Calu3 (cell line): ENCODE results near the gene DCDC2C. TPM values are rescaled to one million over a fixed set of nuclear protein-coding genes. Genes with fewer than 3 reads are reported as not detected.

Experiments
- Bru-seq: library from RNA; stranded (reverse); fragments of 400-500 nt; gene quantifications from one replicate; lab custom pipeline; 2021; lab: Mats Ljungman, UMichigan
- BruChase-seq, 2 experiments: library from RNA; stranded (reverse); fragments of 400-500 nt; gene quantifications; one replicate each; lab custom pipeline; 2021; lab: Mats Ljungman, UMichigan
- BruUV-seq: library from RNA; stranded (reverse); fragments of 400-500 nt; replicated peaks from 2 replicates; lab custom pipeline; 2021; lab: Mats Ljungman, UMichigan
- CTCF ChIA-PET: fragments of 300-600 bp; sonication (Branson Sonifier 250); formaldehyde crosslinking; loops from one replicate; lab custom pipeline; 2022; ENCODE audit warnings: antibody characterized with exemption; lab: Charles Lee
- DNase-seq: peaks from one replicate; pipeline ENCODE4 v3.0.0; 2022
- H3K27ac Mint-ChIP-seq: one replicate; pipeline ENCODE4 v1.8.0; 2022; ENCODE audit warnings: mixed read lengths; ENCODE audit not compliant: unreplicated experiment
- H3K27me3 Mint-ChIP-seq: one replicate; pipeline ENCODE4 v1.8.0; 2022; ENCODE audit warnings: mixed read lengths; ENCODE audit not compliant: unreplicated experiment
- H3K36me3 Mint-ChIP-seq: one replicate; pipeline ENCODE4 v1.8.0; 2022; ENCODE audit warnings: mild to moderate bottlenecking, moderate library complexity, mixed read lengths; ENCODE audit not compliant: insufficient read depth, unreplicated experiment
- H3K4me1 Mint-ChIP-seq: one replicate; pipeline ENCODE4 v1.8.0; 2022; ENCODE audit warnings: mild to moderate bottlenecking, low read depth, mixed read lengths; ENCODE audit not compliant: unreplicated experiment
- H3K4me3 Mint-ChIP-seq: one replicate; pipeline ENCODE4 v1.8.0; 2022; ENCODE audit warnings: mild to moderate bottlenecking, low read depth, moderate library complexity, mixed read lengths; ENCODE audit not compliant: unreplicated experiment
- H3K9me3 Mint-ChIP-seq: one replicate; pipeline ENCODE4 v1.8.0; 2022; ENCODE audit warnings: low read depth, mixed read lengths; ENCODE audit not compliant: unreplicated experiment
- CTCF ChIP-seq: fragments of 200-600 bp; IDR thresholded peaks from one replicate; pipeline ENCODE4 v1.8.0; 2022; ENCODE audit warnings: antibody characterized with exemption; ENCODE audit not compliant: unreplicated experiment
- intact Hi-C: fragments of 100-400 bp; cut with micrococcal nuclease; formaldehyde crosslinking; loops from one replicate; pipeline ENCODE4 v1.10.0; 2022; ENCODE audit not compliant: unreplicated experiment
- long read RNA-seq: library from polyadenylated mRNA; stranded (forward); transcript quantifications from one replicate; pipeline ENCODE4 v2.0.0, GENCODE V29; 2022
- total RNA-seq: library from RNA; stranded (reverse); gene quantifications from 2 replicates; pipeline ENCODE4 v1.2.3, GENCODE V29; 2022

DCDC2C gene
- not detected in 2 replicates for total RNA-seq
- Bru-seq, nascent RNA, result percentile 3 among the genes with signal in this experiment
- BruChase-seq, experiment 1, labeled RNA remaining after a 6-hour chase, result percentile 5 among the genes with signal in this experiment
- BruChase-seq, experiment 2, labeled RNA remaining after a 2-hour chase, result percentile 7 among the genes with signal in this experiment
- long read RNA-seq, result 0 reads

- H3K4me3 Mint-ChIP-seq, result no peak within 1 kb of the TSS
Measured at GRCh38 chr2:3703236-3703756, at the start of gene DCDC2C. Gene DCDC2C, plus strand, starts transcription at chr2:3703575. Its CDS starts 177 bp downstream, at chr2:3703752.

GRCh38 chr2:3654011-3654410, 49.4 kb upstream of the DCDC2C start:
- no peak overlapping the region for H3K27ac Mint-ChIP-seq
- H3K27me3 Mint-ChIP-seq, result peaks cover 36% of the 10 kb centered on the region
- H3K36me3 Mint-ChIP-seq, result peaks cover 11% of the 10 kb centered on the region
- no peak for TF ChIP-seq CTCF
- DNase-seq, result no peak
- H3K9me3 Mint-ChIP-seq, result no peaks in the 10 kb centered on the region
- intact Hi-C loops, result loop anchor here (5.0 kb wide), 1 partner anchor 77 kb away; the partner anchor contains the start of gene RPS7
- no peak overlapping the region for H3K4me3 Mint-ChIP-seq
- BruUV-seq, result no TSS peak
- peaks cover 15% of the 10 kb centered on the region for H3K4me1 Mint-ChIP-seq
- CTCF ChIA-PET, result no interaction called here

More at GRCh38 chr2:3703236-3703756, at the start of gene DCDC2C:
- no peaks in the 10 kb centered on the region for H3K9me3 Mint-ChIP-seq
- CTCF ChIA-PET, result interaction anchor here (0.5 kb wide), 1 partner anchor 961 kb away, joined by 4 read pairs; no protein-coding TSS in a partner anchor
- H3K36me3 Mint-ChIP-seq, result no peaks in the 10 kb centered on the region
- no peak within 1 kb of the TSS for H3K27ac Mint-ChIP-seq
- intact Hi-C loops, result no loop called here
- TF ChIP-seq CTCF, result no peak
- H3K4me1 Mint-ChIP-seq, result no peaks in the 10 kb centered on the region
- DNase-seq, result no peak
- BruUV-seq, result no TSS peak
- peaks cover 4% of the 10 kb centered on the region for H3K27me3 Mint-ChIP-seq

- no peaks in the 10 kb centered on the region for H3K9me3 Mint-ChIP-seq
- H3K27me3 Mint-ChIP-seq, result peaks cover 36% of the 10 kb centered on the region
- peaks cover 15% of the 10 kb centered on the region for H3K4me1 Mint-ChIP-seq
- CTCF ChIA-PET, result interaction anchor here (0.6 kb wide), 1 partner anchor 58 kb away, joined by 3 read pairs; no protein-coding TSS in a partner anchor
- no TSS peak for BruUV-seq
- no peak overlapping the region for H3K27ac Mint-ChIP-seq
- DNase-seq, result no peak
- H3K36me3 Mint-ChIP-seq, result peaks cover 11% of the 10 kb centered on the region
- no peak for TF ChIP-seq CTCF
- H3K4me3 Mint-ChIP-seq, result no peak overlapping the region
- intact Hi-C loops, result loop anchor here (5.0 kb wide), 1 partner anchor 77 kb away; the partner anchor contains the start of gene RPS7
Measured at GRCh38 chr2:3654531-3655225, 48.7 kb upstream of the DCDC2C start.

- Mint-ChIP-seq H3K4me3 (no peak overlapping the region), H3K27ac (no peak overlapping the region), H3K27me3 (peaks cover 28% of the 10 kb centered on the region), H3K4me1 (peaks cover 17% of the 10 kb centered on the region), H3K36me3 (peaks cover 7% of the 10 kb centered on the region), H3K9me3 (peaks cover 5% of the 10 kb centered on the region)
- no peak for TF ChIP-seq CTCF
- intact Hi-C loops, result no loop called here
- no TSS peak for BruUV-seq
- no peak for DNase-seq
- CTCF ChIA-PET, result no interaction called here
Measured at GRCh38 chr2:3655871-3656761, 47.3 kb upstream of the DCDC2C start.
